NCI-H1930 (cell line): ENCODE data around the gene SDK2.

Experiments used
- DNase-seq, 2 experiments: peaks; one replicate each; lab custom pipeline; 2025; lab: John Stamatoyannopoulos, UW

The SDK2 gene

GRCh38 chr17:73423159-73423715 lies 221.0 kb downstream of the SDK2 start:
- DNase-seq: no peak

DNA sequence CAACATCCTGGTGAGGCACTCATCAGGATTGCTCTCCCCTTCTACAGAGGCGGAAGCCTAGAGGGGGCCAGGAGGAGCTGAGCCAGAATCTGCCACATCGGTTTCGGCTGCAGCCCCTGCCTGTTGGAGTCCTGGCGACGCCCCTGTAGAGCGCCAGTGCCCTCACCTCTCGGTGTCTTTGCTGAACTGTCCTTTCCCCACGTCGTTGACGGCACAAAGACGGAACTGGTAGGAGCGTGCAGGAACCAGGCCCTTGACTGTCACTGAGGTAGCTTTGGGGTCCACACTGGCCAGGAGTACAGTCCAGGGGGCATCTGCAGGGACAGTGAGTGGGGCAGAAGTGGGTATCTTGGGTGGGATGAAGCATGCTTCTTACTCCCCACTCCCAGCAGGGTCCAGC lies 222.1 kb downstream of the SDK2 start:
- no peak for DNase-seq

DNA sequence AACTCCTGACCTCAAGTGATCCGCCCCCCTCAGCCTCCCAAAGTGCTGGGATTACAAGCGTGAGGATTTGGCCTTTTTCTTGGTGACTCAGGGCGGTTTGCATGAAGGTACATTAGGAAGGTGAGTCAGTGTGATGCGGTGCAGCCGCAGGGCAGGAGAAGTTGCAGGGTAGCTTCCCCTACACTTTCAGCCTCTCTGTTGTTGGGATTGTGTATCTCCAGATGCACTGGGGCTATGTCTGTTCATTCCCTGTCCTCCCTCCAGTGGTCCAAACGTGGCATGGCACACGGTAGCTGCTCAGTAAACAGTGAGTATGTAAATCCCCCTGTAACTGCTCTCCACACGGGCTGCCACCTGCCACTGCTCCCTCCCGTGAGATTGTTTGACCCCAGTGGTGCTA lies 223.3 kb downstream of the SDK2 start:
- DNase-seq: no peak

GRCh38 chr17:73419881-73420280 lies 224.4 kb downstream of the SDK2 start:
- DNase-seq: no peak

GRCh38 chr17:73419051-73419450 lies 225.2 kb downstream of the SDK2 start:
- DNase-seq: no peak

DNA sequence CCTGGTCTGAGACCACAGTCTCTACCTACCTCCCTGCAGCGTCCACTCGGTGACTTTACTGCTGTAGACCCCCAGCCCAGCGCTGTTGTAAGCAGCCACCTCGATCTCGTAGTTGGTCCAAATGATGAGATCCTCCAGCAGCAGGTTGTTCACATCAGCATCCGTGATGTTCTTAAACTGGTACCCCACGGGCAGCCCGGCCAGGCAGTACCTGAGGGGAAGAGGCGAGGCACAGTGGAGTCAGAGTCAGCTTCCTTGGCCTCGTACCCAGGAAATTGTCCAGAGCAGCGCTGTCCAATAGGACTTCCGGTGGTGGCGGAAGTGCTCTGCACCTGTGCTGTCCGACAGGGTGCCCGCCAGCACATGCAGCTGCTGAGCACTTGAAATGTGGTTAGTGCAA lies 228.5 kb downstream of the SDK2 start:
- no peak for DNase-seq

GRCh38 chr17:73414171-73414955 lies 229.9 kb downstream of the SDK2 start:
- no peak for DNase-seq

DNA sequence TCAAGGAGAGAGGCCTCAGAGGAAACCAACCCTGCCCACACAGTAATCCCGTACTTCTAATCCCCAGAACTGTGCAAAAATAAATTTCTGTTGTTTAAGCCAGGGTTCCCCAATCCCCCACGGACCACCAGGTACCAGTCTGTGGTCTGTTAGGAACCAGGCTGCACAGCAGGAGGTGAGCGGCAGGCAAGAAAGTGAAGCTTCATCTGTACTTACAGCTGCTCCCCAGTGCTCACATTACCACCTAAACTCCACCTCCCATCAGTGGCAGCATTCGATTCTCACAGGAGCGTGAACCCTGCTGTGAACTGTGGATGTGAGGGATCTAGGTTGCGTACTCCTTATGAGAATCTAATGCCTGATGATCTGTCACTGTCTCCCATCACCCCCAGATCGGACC lies 231.3 kb downstream of the SDK2 start:
- DNase-seq: no peak

GRCh38 chr17:73411313-73411747 lies 232.9 kb downstream of the SDK2 start:
- DNase-seq: no peak

GRCh38 chr17:73410586-73411312 lies 233.5 kb downstream of the SDK2 start:
- DNase-seq: no peak

- no peak for DNase-seq
Observed at GRCh38 chr17:73404246-73404645, 240.0 kb downstream of the SDK2 start.

DNA sequence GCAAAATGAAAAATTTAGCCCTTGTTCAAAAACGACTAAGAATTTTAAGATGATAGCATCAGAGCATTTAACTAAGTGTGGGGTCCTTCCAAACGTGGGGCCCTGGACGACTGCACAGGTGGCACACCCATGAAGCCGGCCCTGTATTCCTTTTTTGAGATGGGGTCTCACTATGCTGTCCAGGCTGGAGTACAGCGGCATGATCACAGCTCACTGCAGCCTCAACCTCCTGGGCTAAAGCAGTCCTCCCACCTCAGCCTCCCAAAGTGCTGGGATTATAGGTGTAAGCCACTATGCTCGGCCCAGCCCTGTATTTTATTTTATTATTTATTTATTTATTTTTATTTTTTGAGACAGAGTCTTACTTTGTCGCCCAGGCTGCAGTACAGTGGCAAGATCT lies 241.8 kb downstream of the SDK2 start:
- no peak for DNase-seq

DNA sequence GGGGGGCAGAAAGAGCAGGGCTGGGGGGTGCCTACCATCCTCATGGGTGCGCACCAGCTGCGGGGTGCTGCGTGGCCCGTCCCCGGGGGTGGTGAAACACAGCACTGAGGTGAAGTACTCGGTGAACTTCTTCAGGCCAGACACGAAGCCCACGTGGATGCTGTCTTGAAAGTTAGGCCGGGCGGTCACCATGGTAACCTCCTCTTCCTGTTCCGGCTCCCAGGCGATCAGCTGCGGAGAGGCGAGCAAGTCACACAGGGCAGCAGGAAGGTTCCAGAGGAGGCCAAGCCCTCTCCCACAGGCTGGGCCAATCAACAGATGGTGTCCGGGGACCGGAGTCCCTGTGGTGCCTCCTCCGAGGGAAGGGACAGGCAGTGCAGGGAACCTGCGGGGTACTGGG lies 242.3 kb downstream of the SDK2 start:
- DNase-seq: no peak

GRCh38 chr17:73400915-73401545 lies 243.2 kb downstream of the SDK2 start:
- DNase-seq: no peak

DNA sequence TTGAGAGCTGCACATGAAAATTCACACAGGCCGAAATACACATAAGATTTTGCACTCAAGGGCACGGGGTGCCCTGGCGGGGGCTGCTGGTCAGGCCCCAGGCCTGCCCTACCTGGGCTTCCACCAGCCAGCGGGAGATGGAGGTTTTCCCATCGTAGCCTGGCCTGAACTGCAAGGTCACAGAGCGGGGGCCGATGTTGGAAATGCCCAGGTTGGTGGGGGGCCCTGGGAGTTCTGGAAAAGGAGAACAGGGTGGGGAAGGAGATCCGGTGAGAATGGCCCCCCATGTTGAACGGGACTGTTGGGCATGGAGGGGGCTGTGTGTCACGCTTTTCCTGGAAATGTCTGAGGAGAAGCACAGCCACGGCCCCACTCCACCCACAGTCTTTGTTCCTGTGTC lies 245.2 kb downstream of the SDK2 start:
- DNase-seq: no peak

GRCh38 chr17:73397856-73398540 lies 246.2 kb downstream of the SDK2 start:
- no peak for DNase-seq

DNA sequence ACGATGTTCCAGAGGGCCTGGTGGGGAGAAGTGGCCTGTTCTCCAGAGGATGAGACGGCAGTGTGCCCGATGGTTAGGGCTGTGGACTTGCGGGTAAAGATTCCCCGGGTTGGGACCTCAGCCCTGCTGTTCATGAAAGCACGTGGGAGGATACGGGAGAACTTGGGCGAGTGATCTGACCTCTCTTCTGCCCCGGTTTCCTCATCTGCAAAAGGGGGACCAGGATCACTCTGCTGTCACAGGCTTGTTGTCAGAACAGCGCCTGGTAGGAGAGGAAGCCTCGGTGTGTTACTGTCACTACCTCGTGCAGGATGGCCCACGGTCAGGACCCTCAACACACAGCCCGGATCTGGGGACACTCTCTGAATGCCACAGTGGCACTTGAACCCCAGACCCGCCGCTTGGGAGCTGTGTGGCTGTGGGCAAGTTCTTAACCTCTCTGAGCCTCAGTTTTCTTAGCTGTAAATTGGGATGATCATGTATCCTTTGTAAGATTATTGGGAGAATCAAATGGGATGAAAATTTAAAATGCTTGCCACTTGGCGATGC lies 246.9 kb downstream of the SDK2 start:
- no peak for DNase-seq

DNA sequence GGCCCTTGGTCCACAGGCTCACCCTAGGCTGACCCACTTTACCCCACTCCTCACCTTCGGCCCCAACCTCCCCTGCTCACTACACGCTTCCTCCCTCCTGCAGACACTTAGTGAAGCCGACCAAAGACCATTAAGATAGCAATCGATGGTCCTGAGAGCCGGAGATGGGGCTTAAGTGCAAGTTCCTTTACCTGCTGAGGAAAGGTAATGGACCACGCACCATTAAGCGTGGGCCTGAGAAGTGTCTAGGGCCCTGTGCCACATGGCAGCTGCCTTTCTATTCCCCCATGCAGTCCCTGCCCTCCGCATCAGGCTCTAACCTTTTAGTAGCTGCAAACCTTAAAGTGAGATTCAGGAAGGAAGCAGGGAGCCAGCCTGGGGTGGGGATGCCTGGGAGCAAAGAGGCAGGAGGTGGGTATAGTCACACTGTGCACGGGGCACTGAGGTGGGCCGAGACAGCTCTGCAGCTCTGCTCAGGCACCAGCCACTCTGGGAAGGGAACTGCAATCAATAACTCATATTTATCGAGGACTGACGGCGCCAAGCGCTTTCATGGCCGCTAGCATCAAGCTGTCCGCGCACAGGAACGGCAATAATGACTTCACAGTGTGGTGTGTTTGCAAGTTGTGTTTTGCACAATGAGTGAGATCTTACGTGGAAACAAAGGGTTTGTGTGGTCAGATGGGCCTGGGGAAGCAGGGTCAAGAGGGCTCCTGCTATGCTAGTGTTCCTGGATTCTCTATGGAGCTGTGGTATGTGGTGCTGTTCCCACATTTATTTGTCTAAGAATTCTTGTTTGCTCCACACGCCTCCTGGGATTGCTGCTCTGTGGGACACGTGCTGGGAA lies 247.6 kb downstream of the SDK2 start:
- DNase-seq: no peak

DNA sequence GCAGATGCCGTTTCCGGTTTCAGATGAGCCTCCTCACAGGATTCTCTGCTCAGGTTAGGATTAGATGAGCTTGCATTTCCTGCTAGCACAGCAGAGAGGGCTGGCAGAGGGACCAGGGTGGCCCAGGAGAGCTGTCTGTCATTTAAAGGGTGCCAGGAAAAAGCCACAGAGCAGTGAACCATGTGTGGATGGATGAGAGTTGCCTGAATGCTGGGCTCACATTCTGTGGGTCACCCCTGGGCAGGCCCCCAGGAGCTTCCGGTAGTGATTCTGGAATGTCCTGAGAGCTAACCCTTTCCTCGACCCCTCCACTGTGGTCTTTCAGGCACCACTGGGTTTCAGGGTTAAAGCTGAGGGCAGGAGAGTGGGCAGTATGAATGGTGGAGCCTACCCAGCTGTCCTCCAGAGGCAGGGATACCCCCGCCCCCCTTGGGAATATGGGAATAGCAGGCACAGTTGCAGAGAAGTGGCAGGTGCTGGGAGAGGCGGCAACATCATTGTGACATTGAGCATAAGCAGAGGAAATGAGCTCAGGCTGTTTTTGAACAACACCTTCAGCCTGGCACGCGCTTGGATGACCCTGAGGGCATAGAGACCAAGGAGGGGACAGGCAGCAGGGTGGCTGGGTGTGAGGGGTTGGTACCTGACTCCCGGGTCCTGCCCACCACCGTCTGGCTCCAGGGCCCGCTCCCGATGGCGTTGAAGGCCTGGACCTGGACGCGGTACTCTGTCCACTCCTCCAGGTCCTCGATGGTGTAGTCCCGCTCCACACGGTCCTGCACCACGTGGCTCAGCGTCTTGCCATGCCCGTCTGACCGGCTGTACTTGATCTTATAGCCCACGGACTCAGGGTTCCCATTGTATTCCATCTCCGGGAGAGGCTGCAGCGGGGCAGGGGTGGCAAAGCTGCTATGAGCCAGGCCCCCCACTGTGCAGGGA lies 249.5 kb downstream of the SDK2 start:
- no peak for DNase-seq

GRCh38 chr17:73393962-73394361 lies 250.3 kb downstream of the SDK2 start:
- DNase-seq: no peak
